OCI-M1 (cell line): Measurements from ENCODE around the gene SLC25A21.

Experiments
- DNase-seq: peaks from one replicate; lab custom pipeline; 2025; lab: John Stamatoyannopoulos, UW

The SLC25A21 gene

DNA sequence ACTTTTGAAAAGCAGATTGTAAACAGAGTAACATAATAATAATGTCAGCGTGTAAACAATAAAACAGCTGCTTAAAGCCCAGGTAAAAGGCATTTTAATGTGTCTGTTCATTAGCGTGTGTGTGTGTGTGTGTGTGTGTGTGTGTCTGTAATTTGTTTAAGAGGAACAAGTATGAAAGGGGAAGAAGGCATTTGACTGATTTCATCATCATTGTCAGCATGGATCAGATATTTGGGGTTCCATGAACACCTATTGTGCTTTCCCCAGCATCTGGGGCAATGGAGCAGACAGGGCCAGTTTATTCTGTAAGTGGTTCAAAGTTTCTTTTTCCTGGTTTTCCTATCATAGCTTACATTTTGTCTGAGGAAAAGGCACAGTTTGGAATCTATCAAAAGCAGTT, 28.9 kb downstream of the SLC25A21 start:
- peak; percentile 40 for DNase-seq

DNA sequence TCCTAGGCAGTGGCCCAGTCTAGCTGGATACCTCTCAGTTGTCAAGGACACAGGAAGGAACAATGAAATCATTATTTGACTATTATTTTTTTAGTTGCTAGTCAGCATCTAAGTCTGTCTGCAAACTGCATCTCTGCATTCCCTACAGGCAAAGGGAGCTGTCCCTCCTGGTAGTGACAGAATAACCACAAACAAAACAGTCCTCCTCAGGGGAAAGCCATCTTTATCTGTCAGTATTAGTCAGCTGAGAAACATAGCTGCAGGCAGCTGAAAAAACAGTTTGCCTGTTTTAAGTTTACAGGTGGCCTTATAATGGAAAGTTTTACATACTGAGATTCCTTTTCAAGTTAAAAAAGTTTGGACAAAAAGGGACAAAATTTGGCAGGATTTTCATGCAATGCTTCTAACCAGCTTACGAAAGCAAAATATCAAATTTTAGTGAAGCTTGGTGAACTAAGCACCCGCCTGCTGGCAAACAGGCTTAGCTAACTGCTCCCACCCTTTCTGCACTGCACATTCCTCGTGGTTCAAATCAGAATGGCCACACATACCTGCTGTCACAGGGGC, 29.5 kb downstream of the SLC25A21 start:
- DNase-seq: peak; percentile 13

DNA sequence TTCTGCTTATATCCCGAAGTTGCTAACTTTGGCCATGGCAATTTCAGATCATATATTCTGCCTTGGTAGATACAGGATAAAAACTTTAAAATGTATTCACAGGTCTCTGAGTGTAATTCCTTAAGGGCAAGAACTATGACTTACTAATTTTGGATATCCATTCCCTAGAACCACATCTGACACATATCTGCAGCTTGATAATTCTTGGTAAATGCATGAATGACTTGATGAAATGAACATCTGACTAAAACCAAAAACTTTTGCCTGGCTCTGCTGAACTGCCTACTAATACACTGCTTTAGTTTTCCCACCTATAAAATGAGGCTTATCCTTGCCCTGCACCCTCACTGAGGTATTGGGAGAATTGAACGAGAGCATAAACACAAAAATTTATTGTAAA, 32.2 kb downstream of the SLC25A21 start:
- DNase-seq: no peak

DNA sequence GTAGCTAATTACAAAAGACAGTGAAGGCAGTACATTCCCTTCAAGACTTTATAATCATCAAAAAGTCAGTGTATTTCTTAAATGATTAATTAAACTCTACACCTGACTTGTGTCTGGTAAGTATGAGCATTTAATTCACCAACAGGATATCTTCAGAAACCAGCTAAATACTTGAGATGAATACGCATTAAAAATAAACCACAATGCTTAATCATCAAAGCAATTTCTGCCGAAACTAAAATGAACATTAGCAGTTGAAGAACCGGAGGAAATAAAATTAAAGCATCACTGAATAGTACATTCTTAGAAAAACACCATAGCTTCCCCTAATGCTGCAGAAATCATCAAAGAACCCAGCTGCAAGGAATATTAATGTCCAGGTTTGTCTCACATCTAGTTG, 32.7 kb downstream of the SLC25A21 start:
- no peak for DNase-seq

DNA sequence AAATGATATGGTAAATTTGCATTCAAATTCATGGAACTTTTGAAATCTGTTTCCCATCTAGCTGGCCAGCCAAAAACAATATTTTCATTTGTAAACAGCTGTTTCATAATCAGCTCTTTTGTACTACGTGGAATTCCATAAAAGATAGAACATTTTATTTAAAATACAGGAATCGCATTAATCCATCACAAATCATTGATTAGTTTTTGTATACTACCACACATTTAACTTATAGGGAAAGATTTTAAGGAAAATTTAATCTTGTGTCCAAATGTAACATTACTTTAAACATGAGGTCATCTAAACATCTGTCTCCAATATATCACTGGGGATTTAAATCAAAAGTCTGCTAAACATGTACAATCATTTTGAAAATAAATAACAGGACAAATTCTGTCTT, 33.5 kb downstream of the SLC25A21 start:
- no peak for DNase-seq

DNA sequence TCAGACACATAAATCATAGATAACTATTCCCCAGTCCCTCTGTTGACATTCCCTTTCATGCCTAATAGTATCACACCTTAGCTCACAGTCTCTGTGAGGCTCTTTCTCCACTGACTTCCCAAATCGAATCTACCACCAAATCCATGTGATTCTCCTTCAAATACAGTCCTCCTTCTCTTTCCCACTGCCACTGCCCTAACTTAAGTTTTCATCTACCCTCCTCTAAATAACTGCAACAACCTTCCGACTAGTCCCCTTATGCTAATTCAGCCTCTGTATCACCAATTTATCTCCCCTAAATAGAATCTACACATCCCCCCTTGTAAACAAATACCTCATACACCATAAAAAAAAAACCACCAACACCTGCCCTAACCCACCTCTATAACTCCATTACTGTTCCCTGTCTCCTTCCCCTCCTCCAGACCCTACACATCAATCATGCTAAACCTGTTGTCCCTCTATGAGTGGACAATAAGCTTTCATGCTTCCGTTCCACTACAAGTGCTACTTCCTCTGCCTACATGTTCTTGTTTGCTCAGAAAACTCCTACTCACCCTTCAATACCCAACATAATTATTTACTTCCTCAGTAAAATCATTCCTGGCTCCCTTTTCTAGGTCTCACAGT, 39.0 kb downstream of the SLC25A21 start:
- no peak for DNase-seq

DNA sequence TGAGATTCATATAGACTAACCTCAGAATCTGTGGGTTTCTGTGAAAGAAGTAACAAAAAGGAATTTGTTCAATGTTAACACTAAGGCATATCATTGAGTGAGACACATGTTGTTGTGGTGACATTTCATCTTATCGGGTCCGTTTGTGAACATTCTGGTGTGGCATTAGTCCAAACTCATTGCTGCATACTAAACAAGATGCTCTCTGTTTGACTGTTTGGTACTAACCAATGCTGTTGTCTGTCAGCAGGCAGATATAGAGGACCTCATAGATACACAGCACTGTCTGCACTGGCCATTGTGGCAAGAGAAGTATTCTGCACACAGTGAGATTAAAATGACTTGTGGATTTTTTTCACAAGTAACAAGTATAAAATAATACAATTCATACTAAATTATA, 41.2 kb downstream of the SLC25A21 start:
- DNase-seq: peak; percentile 65

DNA sequence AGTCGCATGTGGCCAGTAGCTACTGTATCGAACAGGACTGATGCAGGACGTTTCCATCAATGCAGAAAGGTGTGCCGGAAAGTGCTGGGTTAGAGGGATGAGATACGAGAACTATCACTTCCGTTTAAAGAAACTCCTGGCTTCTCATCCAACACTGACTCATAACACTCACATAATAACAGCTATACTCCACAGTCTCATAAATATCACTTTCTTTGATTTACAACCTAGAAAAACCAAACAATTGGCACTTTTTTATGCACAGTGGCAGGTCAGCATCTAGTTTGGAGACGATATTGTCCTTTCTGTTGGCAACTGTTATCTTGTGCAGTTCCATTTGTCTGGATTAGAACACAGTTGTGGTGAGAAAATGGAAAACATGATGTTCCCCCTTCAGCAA, 43.4 kb downstream of the SLC25A21 start:
- no peak for DNase-seq

DNA sequence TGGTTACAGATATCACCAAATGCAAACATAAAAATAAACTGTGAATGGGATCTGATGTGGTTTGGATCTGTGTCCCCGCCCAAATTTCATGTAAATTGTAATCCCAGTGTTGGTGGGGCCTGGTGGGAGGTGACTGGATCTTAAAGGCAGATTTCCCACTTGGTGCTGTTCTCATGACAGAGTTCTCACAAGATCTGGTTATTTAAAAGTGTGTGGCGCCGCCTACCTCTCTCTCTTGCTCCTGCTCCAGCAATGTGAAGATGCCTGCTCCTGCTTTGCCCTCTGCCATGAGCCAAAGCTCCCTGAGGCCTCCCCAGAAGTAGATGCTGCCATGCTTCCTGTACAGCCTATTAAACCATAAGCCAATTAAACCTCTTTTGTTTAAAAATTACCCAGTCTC, 47.8 kb downstream of the SLC25A21 start:
- DNase-seq: peak; percentile 49

DNA sequence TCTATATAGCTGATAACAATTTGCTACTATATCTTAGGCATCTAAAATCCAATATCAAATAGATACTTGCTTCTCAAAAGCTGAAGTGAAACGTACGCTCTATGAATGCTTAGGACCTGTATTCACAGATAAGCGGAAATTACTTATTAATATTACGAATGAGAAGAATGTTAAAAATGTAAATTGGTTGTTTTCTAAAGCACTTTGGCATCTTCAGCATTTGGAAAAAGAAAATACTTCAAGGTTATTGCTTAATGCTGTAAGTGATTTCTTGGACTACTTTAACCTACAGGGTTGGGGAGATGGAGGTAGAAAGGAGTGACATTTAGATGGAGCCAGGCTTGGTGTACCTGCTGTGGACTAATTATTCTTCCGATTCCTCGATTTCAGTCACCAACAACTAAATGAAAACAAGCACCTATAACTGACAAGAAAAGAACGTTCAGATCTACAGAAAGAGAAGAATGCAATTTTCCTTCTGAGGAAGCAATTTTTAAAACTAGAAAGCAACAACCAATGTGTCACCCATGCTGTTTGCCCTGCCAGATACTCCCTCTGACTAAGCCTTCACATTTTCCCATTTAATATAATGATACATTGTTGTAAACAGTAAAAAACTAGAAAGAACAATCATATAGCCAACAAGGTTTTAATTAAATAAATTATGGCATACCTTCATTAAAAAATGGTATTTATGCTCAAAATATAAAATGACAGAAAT, 49.3 kb downstream of the SLC25A21 start:
- no peak for DNase-seq

DNA sequence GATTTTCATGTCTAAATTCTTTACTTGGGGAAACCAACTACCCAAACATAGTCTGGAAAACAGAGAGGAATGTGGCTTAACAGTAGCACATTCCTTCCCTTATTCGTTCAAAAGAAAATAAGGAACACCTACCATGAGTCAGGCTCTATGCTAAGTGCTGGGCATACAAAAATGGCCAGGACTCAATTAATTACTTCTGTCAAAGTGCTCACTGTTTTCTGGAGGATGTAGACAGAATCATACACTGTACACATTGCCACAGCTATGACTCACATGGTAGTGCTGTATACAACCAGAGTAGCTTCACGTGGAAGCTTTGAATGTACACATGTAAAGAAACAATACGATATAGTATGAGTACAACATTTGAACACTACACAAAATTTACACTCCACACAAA, 50.1 kb downstream of the SLC25A21 start:
- no peak for DNase-seq

DNA sequence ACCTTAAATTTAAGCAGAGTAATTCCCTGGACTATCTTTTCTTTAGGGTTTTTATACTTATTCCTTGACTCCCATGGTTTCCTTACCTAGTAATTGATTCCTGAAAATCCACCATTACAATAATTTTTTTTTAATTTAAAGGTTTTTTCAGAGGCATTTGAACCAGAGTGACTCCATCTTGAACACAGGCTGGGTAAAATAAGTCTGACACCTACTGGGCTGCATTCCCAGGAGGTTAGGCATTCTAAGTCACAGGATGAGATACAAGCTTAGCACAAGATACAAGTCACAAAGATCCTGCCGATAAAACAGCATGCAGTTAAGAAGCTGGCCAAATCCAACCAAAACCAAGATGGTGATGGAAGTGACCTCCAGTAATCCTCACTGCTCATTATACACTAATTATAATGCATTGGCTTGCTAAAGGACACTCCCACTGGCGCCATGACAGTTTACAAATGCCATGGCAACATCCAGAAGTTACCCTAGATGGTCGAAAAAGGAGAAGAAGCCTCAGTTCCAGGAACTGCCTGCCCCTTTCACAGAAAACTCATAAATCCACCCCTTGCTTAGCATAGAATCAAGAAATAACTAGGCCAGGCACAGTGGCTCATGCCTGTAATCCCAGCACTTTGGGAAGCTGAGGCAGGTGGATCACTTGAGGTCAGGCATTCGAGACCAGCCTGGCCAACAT, 53.6 kb downstream of the SLC25A21 start:
- peak; percentile 68 for DNase-seq

DNA sequence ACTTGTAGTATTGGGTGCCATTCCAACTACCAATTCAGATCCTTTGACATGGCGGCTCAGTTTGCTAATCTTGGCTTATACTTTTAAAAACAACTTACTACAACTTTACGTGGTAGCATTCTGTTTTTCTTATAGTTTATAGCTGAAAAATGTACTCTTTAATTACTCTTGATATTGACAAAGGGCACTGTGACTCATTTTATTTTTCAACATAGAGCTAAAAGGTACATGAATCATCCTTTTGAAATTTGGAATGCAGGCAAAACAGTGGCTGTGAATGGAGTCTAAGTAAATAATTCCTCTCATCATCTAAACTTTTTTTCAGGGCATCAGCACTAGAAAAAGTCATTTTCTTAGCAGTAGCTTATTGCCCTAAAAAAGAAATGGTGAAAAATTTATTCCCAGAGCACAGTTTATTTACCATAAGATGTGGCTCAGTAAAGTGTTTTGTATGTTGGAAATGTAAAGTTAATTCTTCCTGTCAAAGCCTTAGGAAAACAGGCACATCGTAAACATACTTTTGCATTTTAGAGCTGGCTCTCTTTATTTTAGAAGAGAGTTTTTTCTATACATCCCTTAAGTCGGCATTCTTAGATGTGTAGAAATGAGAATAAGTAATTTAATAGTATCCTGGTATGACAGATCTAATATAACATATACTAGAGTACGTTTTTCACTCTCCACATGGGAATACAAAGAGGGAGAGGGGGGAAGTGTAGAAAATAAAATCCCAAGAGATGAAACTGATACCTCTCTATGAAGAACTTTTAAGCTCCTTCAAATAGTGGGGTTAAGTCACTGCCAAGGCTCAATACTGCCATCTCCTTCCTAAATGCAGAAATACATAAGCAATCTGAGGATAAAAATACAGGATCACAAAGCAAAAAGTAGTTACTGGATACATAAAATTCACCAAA, 55.2 kb downstream of the SLC25A21 start:
- peak; percentile 48 for DNase-seq

DNA sequence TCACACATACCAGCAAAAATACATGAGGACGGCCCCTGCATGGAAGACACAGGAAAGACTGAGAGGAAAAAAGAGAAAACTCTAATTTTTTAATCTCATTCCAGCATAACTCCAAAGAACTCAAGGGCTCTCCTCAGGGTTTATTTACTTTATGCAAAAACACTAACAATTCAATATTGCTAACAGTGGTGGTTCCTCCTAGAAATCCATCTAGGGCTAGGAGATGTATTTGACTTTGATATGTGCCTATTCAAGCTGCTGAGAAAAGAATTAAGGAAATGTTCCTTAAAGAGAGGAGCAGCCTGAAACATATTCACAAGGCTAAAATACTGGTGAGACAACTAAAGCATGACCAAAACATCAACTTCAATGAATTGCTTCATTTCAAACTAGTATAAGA, 57.0 kb downstream of the SLC25A21 start:
- no peak for DNase-seq

DNA sequence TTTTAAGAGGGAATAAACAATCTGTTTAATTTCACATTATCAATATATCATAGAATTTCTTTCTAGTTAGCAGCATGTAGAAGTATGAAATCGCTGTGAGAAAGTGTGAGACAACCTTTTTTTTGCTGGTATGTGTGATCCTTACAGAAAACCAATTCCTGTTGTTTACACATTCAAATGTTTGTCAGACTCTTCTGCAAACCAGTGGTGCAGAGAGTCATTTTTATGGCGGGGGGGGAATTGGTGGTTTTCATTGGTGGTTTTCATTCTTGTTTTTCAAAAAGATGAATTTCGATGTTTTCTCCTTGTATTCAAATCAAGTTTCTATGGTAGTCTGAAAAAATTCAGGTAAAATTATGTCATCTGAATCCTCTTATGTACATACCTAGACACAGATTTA, 57.8 kb downstream of the SLC25A21 start:
- DNase-seq: no peak

DNA sequence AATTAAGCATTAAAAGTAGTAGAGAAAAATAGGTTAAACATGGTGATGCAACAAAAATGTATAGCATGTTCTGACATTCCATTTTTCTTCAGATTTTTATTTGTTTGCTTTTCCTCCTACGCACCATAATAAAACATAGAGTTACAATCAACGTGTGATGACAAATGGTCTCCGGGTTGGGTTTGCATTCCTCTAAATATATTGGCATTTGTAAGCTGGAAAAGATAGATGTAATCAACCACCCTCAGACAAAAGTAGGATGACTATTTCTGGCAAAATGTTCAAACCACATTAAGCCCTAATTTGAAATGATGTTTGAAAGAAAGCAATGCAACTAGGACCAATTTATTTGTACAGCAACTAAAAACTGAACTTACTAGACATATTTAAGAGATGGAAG, 58.4 kb downstream of the SLC25A21 start:
- DNase-seq: no peak

DNA sequence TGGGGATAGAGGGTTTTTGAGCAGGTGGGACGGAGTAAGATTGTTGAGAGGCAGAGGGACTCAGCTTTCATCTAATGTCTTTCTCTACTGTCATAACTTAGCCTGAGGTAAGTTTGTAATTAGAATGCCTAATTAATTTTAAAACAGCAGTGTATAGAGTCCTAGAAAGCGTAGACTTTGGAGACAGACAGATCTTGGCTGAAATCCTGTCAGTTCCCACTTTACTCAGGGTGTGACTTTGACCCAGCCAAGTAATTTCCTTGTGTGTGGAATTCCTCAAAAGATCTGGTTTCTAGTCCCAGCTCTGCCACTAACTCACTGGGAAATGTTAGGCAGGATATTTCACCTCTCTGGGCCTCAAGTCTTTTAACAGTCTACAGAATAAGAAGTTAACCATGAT, 74.3 kb downstream of the SLC25A21 start:
- DNase-seq: no peak

DNA sequence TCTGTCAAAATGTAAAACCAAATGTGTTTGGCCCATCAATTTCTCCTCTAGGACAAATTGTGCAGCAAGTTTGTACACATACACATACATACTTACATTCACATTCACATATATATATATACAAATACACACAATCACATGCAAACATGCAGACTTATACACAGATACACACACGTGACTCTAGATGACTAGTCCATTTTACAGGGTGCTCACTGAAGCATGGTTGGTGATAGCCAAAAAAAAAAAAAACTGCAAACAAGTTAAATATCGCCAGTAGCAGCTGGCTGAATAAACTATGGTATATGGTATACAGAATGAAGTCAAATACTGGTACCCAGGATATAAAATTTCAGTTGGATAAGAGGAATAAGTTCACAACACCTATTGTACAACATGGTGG, 77.9 kb downstream of the SLC25A21 start:
- no peak for DNase-seq

DNA sequence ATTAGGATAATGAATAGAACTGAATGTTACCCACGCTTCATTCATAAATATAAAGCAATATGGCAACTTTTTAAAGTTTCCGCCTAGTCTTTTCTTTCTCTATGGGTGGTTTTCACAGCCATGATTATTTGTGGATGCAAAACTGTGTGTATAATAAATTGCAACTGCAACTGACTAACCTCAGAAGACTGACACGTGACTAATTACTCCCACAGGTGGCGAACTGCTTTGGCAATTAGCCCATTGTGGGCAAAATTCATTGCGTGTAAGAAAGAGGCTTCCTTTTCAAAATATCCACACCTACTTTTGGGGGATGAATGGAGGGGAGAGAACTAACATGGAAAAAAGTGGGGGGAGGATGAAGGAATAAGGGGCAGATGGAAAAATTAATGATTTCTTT, 79.0 kb downstream of the SLC25A21 start:
- DNase-seq: no peak

DNA sequence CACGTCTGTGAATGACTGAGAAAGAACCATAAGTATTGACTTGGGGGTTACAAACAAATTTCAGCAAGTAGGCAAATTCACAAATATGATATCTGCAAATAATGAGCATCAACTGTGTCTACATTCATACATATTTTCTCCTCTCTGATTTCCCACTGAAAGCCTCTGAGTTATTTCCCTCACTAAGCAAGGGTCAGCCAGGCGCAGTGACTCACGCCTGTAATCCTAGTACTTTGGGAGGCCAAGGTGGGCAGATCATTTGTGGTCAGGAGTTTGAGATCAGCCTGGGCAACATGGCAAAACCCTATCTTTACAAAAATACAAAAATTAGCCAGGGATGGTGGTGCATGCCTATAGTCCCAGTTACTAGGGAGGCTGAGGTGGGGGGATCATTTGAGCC, 80.8 kb downstream of the SLC25A21 start:
- DNase-seq: no peak

DNA sequence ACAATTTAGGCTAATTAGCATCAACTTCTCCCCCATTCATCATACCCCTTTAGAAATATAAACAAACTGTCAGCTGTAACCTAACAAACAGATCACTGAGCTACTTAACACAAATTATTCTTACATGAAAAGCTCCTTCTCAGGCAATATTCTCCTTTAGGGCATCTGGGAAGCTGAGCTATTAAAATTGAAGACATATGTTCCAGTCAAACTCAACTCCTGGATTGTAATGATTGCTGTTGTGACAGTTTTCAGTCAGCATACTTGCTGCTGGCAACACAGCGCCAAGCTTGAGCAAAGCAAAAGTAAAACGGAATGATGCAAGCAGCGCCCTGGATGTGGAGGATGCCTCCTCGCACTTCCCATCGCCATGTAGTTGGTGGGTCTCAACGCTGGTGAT, 82.4 kb downstream of the SLC25A21 start:
- no peak for DNase-seq

DNA sequence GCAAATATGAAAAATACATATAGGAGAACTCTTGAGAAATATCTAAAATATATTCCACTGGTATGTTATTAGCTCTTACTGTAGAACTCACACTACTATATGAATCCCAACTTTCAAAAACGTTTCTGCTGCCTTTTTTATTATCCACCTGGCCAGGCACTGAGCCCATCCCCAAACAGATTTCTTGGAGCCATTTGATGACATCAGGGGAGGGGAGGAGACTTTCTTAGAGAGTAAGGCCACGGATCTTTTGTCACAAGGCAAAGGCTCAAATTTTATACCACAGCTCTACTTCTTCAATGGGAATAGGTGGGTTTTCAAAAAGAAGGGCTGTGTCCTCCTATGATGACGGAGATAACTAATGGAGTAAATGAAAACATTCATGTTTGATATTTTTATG, 83.0 kb downstream of the SLC25A21 start:
- no peak for DNase-seq
